Measurements from ENCODE around the gene KRTAP5-5.

KRTAP5-5 gene

DNA sequence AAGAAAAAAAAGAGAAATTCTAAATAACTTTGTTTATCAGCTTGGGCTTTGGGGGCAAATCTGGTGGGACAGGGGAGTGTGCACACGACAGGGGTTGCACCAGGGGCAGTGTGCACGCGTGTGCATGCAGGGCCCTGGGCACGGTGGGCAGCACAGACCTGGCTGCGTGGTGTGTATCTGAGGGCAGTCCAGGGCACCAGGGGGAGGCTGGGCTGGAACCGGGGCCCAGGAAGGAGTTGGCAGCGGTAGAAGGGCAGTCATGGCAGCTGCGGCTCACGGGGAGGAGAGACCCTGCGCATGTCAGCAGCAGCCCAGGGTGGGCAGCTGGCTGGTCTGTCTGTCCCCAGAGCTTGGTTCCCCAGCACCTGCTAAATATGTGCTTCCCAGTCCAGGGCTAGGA lies 4.3 kb downstream of the KRTAP5-5 start:
- TF ChIP-seq MYC (IDR thresholded peaks at IDR 0.05; ENCODE audit: low read depth, low read length), result no peak
- DNase-seq (ENCODE audit: low read depth), result no peak
- H3K4me3 ChIP-seq (ENCODE audit: low read depth, low read length), result no peak overlapping the region

DNA sequence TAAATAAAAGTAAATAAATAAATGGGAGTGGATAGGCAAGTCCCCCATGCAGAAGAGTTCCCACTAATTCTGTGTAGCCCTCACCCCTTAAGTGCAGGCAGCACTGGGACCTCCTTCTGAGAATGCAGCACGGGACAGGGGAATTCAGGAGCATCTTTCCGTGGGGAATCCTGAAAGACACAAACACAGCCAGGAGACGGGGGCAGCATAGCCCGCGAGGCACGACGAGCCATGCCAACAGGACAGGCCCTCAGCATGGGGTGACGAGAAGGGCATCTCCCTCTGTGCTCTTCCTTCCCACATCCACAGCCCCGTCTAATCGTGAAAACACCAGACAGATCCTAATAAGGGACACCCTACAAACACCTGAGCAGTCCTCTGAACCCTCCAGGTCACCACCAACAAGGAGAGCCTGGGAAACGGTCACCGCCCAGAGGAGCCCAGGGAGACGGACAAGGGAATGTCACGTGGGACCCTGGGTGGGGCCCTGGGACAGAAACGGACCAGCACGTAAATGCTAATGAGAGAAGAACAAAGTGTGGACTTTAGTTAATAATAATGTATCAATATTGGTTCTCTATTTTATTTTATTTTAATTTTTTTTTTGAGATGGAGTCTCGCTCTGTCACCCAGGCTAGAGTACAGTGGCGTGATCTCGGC lies 6.8 kb downstream of the KRTAP5-5 start:
- no peak for DNase-seq (ENCODE audit: low read depth)
- TF ChIP-seq MYC (IDR thresholded peaks at IDR 0.05; ENCODE audit: low read depth, low read length), result no peak
- TF ChIP-seq, protein P1, sequence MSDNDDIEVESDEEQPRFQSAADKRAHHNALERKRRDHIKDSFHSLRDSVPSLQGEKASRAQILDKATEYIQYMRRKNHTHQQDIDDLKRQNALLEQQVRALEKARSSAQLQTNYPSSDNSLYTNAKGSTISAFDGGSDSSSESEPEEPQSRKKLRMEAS (IDR thresholded peaks at IDR 0.05; ENCODE audit: low read depth, low read length), result no peak
- TF ChIP-seq POLR2A (IDR thresholded peaks at IDR 0.05; ENCODE audit: extremely low read depth, insufficient read length), result no peak
- TF ChIP-seq, protein P2, sequence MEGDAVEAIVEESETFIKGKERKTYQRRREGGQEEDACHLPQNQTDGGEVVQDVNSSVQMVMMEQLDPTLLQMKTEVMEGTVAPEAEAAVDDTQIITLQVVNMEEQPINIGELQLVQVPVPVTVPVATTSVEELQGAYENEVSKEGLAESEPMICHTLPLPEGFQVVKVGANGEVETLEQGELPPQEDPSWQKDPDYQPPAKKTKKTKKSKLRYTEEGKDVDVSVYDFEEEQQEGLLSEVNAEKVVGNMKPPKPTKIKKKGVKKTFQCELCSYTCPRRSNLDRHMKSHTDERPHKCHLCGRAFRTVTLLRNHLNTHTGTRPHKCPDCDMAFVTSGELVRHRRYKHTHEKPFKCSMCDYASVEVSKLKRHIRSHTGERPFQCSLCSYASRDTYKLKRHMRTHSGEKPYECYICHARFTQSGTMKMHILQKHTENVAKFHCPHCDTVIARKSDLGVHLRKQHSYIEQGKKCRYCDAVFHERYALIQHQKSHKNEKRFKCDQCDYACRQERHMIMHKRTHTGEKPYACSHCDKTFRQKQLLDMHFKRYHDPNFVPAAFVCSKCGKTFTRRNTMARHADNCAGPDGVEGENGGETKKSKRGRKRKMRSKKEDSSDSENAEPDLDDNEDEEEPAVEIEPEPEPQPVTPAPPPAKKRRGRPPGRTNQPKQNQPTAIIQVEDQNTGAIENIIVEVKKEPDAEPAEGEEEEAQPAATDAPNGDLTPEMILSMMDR (IDR thresholded peaks at IDR 0.05; ENCODE audit: low read depth, low read length), result no peak
- H3K4me3 ChIP-seq (ENCODE audit: low read depth, low read length), result no peak overlapping the region

DNA sequence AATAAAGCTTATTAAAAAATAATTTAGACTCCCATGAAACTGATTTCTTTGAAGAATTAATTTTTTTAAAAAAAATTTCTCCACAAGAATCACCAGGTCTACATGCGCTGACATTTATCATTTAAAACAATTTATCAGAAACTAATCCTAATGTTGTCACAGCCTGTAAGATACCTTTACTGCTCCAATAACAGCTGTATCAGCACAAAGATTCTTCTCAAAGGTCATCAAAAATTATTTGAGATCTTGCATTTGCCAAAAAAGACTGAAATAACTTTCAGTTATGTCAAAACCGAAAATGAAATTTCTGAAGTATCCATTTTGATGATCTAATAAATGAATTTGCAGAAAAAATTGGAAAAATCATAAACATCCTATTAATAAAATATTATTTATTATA lies 8.1 kb downstream of the KRTAP5-5 start:
- H3K4me3 ChIP-seq (ENCODE audit: low read depth, low read length), result no peak overlapping the region
- DNase-seq (ENCODE audit: low read depth), result no peak
- TF ChIP-seq POLR2A (IDR thresholded peaks at IDR 0.05; ENCODE audit: extremely low read depth, insufficient read length), result no peak
- TF ChIP-seq, protein P2 (IDR thresholded peaks at IDR 0.05; ENCODE audit: low read depth, low read length), result no peak
- TF ChIP-seq MYC (IDR thresholded peaks at IDR 0.05; ENCODE audit: low read depth, low read length), result no peak
- TF ChIP-seq, protein P1 (IDR thresholded peaks at IDR 0.05; ENCODE audit: low read depth, low read length), result no peak

DNA sequence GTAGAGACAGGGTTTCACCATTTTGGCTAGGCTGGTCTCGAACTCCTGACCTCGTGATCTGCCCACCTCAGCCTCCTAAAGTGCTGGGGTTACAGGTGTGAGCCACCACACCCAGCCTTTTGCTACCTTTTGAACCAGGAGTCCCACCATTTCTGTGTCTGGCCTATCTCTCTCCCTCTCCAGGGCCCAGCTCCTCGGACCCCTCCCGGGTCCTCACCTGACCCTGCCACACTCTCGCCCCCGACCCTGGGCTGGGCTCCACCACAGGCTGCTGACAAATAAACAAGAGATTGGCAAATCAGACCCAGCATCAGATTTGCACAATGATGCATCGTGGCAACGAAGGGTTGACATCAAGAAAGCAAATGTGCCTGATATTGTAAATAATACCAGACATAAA lies 8.8 kb downstream of the KRTAP5-5 start:
- no peak overlapping the region for H3K4me3 ChIP-seq (ENCODE audit: low read depth, low read length)
- TF ChIP-seq MYC (IDR thresholded peaks at IDR 0.05; ENCODE audit: low read depth, low read length), result no peak
- no peak for DNase-seq (ENCODE audit: low read depth)

DNA sequence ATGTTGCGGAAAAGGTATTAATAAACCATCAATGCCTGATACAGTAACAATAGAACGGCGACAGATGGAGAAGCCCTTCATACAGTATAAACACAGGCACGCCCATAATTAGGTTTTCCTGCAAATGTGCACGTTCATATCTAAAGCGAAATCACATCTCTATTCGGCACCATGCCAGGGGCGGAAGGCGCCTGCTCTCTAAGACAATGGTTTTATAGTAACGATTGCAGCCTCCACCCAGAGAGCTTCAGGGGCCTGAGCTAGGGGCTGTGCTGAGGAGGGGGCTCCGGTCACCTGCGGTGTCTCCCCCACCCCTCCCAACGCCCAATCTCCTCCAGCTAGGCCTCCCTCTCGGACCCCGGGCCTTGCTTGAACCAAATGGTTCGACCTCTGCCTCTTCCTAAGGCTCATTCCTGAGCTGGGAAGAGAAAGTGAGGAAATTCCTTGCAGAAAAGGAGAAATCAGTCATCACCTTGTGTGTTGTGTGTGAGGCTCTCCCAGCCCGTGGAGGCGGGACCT lies 9.6 kb downstream of the KRTAP5-5 start:
- TF ChIP-seq POLR2A (IDR thresholded peaks at IDR 0.05; ENCODE audit: extremely low read depth, insufficient read length) (no peak), MYC (IDR thresholded peaks at IDR 0.05; ENCODE audit: low read depth, low read length) (no peak)
- TF ChIP-seq, protein P2 (IDR thresholded peaks at IDR 0.05; ENCODE audit: low read depth, low read length), result no peak
- TF ChIP-seq, protein P1 (IDR thresholded peaks at IDR 0.05; ENCODE audit: low read depth, low read length), result no peak
- H3K4me3 ChIP-seq (ENCODE audit: low read depth, low read length), result no peak overlapping the region
- no peak for DNase-seq (ENCODE audit: low read depth)

DNA sequence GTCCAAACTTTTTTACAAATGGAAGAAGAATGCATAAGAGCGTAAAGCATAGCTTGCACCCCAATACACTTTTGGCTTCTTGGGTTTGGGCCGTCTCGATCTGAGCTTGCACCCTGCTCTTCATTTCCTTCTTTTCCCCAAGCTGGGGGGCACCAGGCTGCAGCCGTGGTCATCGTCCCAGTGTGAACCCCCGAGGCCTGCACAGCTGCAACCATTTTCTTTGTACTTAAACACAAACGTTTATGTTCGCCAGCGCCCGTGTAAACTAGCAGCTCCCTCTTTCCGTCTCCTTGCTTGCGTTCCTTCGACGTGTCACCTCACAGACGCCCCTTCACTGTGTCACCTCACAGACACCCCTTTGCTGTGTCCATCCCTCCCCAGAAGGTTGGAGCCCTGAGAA lies 10.1 kb downstream of the KRTAP5-5 start:
- no peak for DNase-seq (ENCODE audit: low read depth)
- TF ChIP-seq, protein P1 (IDR thresholded peaks at IDR 0.05; ENCODE audit: low read depth, low read length), result no peak
- TF ChIP-seq MYC (IDR thresholded peaks at IDR 0.05; ENCODE audit: low read depth, low read length), result no peak
- no peak for TF ChIP-seq POLR2A (IDR thresholded peaks at IDR 0.05; ENCODE audit: extremely low read depth, insufficient read length)
- TF ChIP-seq, protein P2 (IDR thresholded peaks at IDR 0.05; ENCODE audit: low read depth, low read length), result no peak
- H3K4me3 ChIP-seq (ENCODE audit: low read depth, low read length), result no peak overlapping the region
